DND-41 (cell line): ENCODE results near the gene RNF144B.

Experiments
- EZH2 ChIP-seq: IDR thresholded peaks from 3 replicates; pipeline ENCODE4 v1.6.1; 2012; ENCODE audit warnings: borderline replicate concordance, low read depth, mild to moderate bottlenecking, moderate library complexity, low read length, inconsistent platforms; ENCODE audit not compliant: severe bottlenecking
- TF ChIP-seq, protein P1 (sequence below): IDR thresholded peaks from 2 replicates; pipeline ENCODE4 v1.5.1; 2012; ENCODE audit warnings: borderline replicate concordance, low read length, moderate library complexity, mild to moderate bottlenecking; ENCODE audit not compliant: poor library complexity, severe bottlenecking; ENCODE audit errors: extremely low read depth

DNA sequence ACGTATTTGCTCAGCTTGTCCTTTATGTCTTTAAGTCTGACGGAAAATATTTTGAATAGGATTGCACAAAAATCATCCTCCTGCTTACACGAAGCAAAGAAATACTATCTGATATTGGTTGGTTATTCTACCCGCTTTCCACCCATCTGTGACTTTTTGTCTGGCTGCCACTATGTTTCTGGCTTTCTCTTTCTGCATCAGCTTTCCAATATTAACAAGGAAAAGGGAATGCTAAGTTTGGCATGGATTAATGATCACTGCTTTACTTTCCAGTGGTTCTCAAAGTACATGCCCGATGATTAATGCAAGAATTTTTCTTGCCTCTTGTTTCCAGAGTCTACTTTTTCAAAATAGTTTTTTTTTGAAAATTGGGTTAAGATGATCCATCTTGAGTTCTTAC, 57.0 kb downstream of the RNF144B start:
- TF ChIP-seq, protein P1, sequence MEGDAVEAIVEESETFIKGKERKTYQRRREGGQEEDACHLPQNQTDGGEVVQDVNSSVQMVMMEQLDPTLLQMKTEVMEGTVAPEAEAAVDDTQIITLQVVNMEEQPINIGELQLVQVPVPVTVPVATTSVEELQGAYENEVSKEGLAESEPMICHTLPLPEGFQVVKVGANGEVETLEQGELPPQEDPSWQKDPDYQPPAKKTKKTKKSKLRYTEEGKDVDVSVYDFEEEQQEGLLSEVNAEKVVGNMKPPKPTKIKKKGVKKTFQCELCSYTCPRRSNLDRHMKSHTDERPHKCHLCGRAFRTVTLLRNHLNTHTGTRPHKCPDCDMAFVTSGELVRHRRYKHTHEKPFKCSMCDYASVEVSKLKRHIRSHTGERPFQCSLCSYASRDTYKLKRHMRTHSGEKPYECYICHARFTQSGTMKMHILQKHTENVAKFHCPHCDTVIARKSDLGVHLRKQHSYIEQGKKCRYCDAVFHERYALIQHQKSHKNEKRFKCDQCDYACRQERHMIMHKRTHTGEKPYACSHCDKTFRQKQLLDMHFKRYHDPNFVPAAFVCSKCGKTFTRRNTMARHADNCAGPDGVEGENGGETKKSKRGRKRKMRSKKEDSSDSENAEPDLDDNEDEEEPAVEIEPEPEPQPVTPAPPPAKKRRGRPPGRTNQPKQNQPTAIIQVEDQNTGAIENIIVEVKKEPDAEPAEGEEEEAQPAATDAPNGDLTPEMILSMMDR: no peak
- no peak for TF ChIP-seq EZH2
